OCI-LY7 (cell line): ENCODE results near the gene RRAGC. TPM values are rescaled to one million over a fixed set of nuclear protein-coding genes. Genes with fewer than 3 reads are reported as not detected.

Experiments used
- BruUV-seq: library from RNA; stranded (reverse); fragments of 400-500 nt; replicated peaks from 2 replicates; lab custom pipeline; 2021; lab: Mats Ljungman, UMichigan
- CTCF ChIA-PET: fragments of 300-600 bp; sonication (Branson Sonifier 250); formaldehyde crosslinking; loops from one replicate; lab custom pipeline; 2022; ENCODE audit warnings: antibody characterized with exemption; ENCODE audit not compliant: unreplicated experiment; lab: Charles Lee
- POLR2A ChIA-PET: fragments of 300-600 bp; sonication (Branson Sonifier 250); formaldehyde crosslinking; loops from one replicate; lab custom pipeline; 2022; ENCODE audit warnings: antibody characterized with exemption; lab: Charles Lee
- DNase-seq: peaks from one replicate; pipeline ENCODE4 v3.0.0-alpha.2; 2015; ENCODE audit warnings: low spot score
- H2AFZ ChIP-seq: fragments of 200-600 bp; sonication (generic), shearing (Covaris generic); 2 replicates; pipeline ENCODE4 v1.6.1; 2014; ENCODE audit warnings: mild to moderate bottlenecking, antibody characterized with exemption, low read length, moderate library complexity
- H3K27ac ChIP-seq: fragments of 200-600 bp; sonication (generic); 2 replicates; pipeline ENCODE4 v1.5.1; 2014; ENCODE audit warnings: mixed run types, low read depth, mild to moderate bottlenecking, moderate library complexity, low read length, inconsistent platforms; ENCODE audit not compliant: poor library complexity, severe bottlenecking
- H3K36me3 ChIP-seq: fragments of 200-600 bp; sonication (generic); 2 replicates; pipeline ENCODE4 v1.6.1; 2014; ENCODE audit warnings: mild to moderate bottlenecking, antibody characterized with exemption, low read length, moderate library complexity, mixed read lengths; ENCODE audit not compliant: insufficient read depth
- H3K4me1 ChIP-seq: fragments of 200-600 bp; sonication (generic); 2 replicates; pipeline ENCODE4 v1.5.1; 2014; ENCODE audit warnings: mild to moderate bottlenecking, low read length; ENCODE audit not compliant: insufficient read depth, poor library complexity, severe bottlenecking
- H3K4me2 ChIP-seq: fragments of 200-600 bp; sonication (generic); 2 replicates; pipeline ENCODE4 v1.6.1; 2014; ENCODE audit warnings: mild to moderate bottlenecking, low read length
- H3K4me3 ChIP-seq: fragments of 200-600 bp; sonication (generic); 2 replicates; pipeline ENCODE4 v1.5.1; 2014; ENCODE audit warnings: mild to moderate bottlenecking, low read depth, low read length; ENCODE audit not compliant: poor library complexity, severe bottlenecking
- H3K79me2 ChIP-seq: fragments of 200-600 bp; sonication (generic); 2 replicates; pipeline ENCODE4 v1.6.1; 2016; ENCODE audit warnings: low read depth, mild to moderate bottlenecking, low read length, moderate library complexity, mixed read lengths; ENCODE audit not compliant: insufficient read depth
- H3K9me2 ChIP-seq: fragments of 200-600 bp; sonication (generic); 2 replicates; pipeline ENCODE4 v1.6.1; 2016; ENCODE audit warnings: mild to moderate bottlenecking, low read length, mixed read lengths; ENCODE audit not compliant: insufficient read depth
- H3K9me3 ChIP-seq: fragments of 200-600 bp; sonication (generic); 2 replicates; pipeline ENCODE4 v1.6.1; 2014; ENCODE audit warnings: mild to moderate bottlenecking, mixed run types, low read length, mixed read lengths
- H4K20me1 ChIP-seq: fragments of 200-600 bp; sonication (generic); 2 replicates; pipeline ENCODE4 v1.6.1; 2014; ENCODE audit warnings: mild to moderate bottlenecking, antibody characterized with exemption, low read length, moderate library complexity, mixed read lengths; ENCODE audit not compliant: insufficient read depth
- CTCF ChIP-seq: fragments of 200-600 bp; sonication (generic); conservative IDR thresholded peaks from 2 replicates; pipeline ENCODE4 v1.5.1; 2014; ENCODE audit warnings: mild to moderate bottlenecking, antibody characterized with exemption, low read length, moderate library complexity, mixed read lengths
- EZH2phosphoT487 ChIP-seq: fragments of 200-600 bp; sonication (generic); IDR thresholded peaks from 2 replicates; pipeline ENCODE4 v1.6.1; 2018; ENCODE audit warnings: low read depth, borderline replicate concordance, mild to moderate bottlenecking, mixed run types, antibody characterized with exemption, low read length, moderate library complexity, mixed read lengths
- intact Hi-C: fragments of 100-400 bp; cut with micrococcal nuclease; formaldehyde crosslinking; loops from one replicate; pipeline ENCODE4 v1.10.0; 2022; ENCODE audit not compliant: unreplicated experiment
- total RNA-seq, 2 experiments: library from RNA; depleted of rRNA in 1 of 2; stranded (reverse); fragments of >200 nt in 1 of 2; shearing (Covaris generic) in 1 of 2; gene quantifications; 2 replicates each; pipeline ENCODE4 v1.2.3, GENCODE V29; 2014 to 2022

Gene RRAGC
- total RNA-seq, 2 experiments from 2014 or later: 4.8 to 19.6 TPM

GRCh38 chr1:38896169-38896568, 36.6 kb upstream of the RRAGC start:
- Histone ChIP-seq H3K36me3 (no peaks in the 10 kb centered on the region), H3K27ac (no peak overlapping the region), H3K9me2 (no peaks in the 10 kb centered on the region), H3K4me2 (no peak overlapping the region), H3K9me3 (no peaks in the 10 kb centered on the region), H3K4me3 (no peak overlapping the region), H4K20me1 (no peaks in the 10 kb centered on the region), H2AFZ (no peak overlapping the region), H3K4me1 (no peaks in the 10 kb centered on the region), H3K79me2 (no peaks in the 10 kb centered on the region)
- ChIA-PET POLR2A (no interaction called here), CTCF (no interaction called here)
- no peak for DNase-seq
- BruUV-seq: no TSS peak
- intact Hi-C loops: no loop called here
- no peak for TF ChIP-seq EZH2phosphoT487
- TF ChIP-seq CTCF: no peak

- H3K9me2 ChIP-seq: no peaks in the 10 kb centered on the region
- H3K79me2 ChIP-seq: no peaks in the 10 kb centered on the region
- no peak overlapping the region for H3K4me2 ChIP-seq
- no peaks in the 10 kb centered on the region for H4K20me1 ChIP-seq
- intact Hi-C loops: no loop called here
- ChIA-PET POLR2A (interaction anchor here (0.8 kb wide), 1 partner anchor 197 kb away, joined by 3 read pairs; no protein-coding TSS in a partner anchor), CTCF (no interaction called here)
- no peak overlapping the region for H3K4me3 ChIP-seq
- H3K27ac ChIP-seq: no peak overlapping the region
- no TSS peak for BruUV-seq
- no peaks in the 10 kb centered on the region for H3K4me1 ChIP-seq
- no peaks in the 10 kb centered on the region for H3K36me3 ChIP-seq
- H3K9me3 ChIP-seq: no peaks in the 10 kb centered on the region
- DNase-seq: no peak
- no peak overlapping the region for H2AFZ ChIP-seq
- TF ChIP-seq EZH2phosphoT487 (no peak), CTCF (no peak)
Observed at GRCh38 chr1:38892976-38893375, 33.4 kb upstream of the RRAGC start.

GRCh38 chr1:38891753-38892152, 32.2 kb upstream of the RRAGC start:
- Histone ChIP-seq H4K20me1 (no peaks in the 10 kb centered on the region), H3K4me2 (no peak overlapping the region), H3K9me2 (no peaks in the 10 kb centered on the region), H3K4me1 (no peaks in the 10 kb centered on the region), H3K36me3 (no peaks in the 10 kb centered on the region), H2AFZ (no peak overlapping the region), H3K9me3 (no peaks in the 10 kb centered on the region), H3K4me3 (no peak overlapping the region), H3K79me2 (no peaks in the 10 kb centered on the region), H3K27ac (no peak overlapping the region)
- POLR2A ChIA-PET: no interaction called here
- TF ChIP-seq EZH2phosphoT487: no peak
- TF ChIP-seq CTCF: peak; percentile 19; the same call in 1 of the 2 replicates
- no TSS peak for BruUV-seq
- DNase-seq: no peak
- intact Hi-C loops: no loop called here
- CTCF ChIA-PET: no interaction called here
